Measurements from ENCODE around the gene PRADC1.

- TF ChIP-seq CTCF (IDR thresholded peaks at IDR 0.05) (no peak), POLR2A (IDR thresholded peaks at IDR 0.05) (no peak)
Measured at GRCh38 chr2:73257021-73257420, 24.0 kb upstream of the PRADC1 start.

All from thyroid gland (tissue), 4 donors.